ENCODE results near the gene CENPH.
"Not testable (repeated sequence)": the region's sequence is repeated elsewhere in the genome, so short reads cannot be mapped to it uniquely, and the experiment has no call there.

The CENPH gene, protein sequence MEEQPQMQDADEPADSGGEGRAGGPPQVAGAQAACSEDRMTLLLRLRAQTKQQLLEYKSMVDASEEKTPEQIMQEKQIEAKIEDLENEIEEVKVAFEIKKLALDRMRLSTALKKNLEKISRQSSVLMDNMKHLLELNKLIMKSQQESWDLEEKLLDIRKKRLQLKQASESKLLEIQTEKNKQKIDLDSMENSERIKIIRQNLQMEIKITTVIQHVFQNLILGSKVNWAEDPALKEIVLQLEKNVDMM

DNA sequence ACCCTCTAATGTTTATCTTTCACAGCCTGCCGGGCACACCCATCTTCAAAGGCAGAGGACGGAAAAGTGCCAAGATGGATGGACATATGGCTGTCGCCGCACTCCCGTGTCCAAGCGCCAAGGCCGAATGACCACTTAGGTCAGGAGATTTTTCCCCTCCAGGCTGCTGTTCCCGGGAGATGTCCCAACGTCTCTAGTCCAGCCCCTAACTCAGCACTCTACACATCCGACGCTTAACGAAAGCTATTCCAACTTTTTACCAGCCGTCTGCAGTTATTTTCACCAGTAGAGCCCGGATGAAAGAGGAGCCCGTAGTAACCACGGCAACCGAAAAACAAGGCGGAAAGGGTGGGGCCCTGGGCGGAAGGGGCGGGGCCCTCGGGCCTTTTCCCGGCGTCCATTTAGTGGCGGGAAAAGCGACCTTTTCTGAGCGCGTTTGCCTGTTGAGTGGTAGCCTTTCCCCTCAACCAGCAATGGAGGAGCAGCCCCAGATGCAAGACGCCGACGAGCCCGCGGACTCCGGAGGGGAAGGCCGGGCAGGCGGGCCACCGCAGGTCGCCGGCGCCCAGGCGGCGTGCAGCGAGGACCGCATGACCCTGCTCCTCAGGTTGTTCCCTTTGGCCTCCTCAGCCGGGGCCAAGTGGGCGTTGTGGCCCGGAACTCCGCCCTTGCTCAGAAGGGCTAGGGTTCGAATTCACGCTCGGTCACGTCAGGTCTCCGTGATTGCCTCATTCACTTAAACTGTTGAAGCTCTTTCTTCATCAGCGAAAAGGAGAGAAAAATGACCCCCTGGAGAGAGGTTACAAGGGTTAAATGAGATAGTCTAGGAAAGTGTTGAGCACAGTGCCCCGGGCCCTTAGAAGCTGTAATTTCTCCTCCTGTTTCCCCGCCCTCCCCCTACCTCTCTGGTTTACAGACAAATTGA lies at the start of gene CENPH:
TSS of gene CENPH (plus strand) at position 422 of the 925 bp plus-strand sequence. CDS start at position 474, 52 bp downstream.
- H3K4me3 ChIP-seq (ENCODE audit: low read depth, low read length), result peak within 1 kb of the TSS; percentile 88
- DNase-seq (ENCODE audit: low read depth), result peak; percentile 50

DNA sequence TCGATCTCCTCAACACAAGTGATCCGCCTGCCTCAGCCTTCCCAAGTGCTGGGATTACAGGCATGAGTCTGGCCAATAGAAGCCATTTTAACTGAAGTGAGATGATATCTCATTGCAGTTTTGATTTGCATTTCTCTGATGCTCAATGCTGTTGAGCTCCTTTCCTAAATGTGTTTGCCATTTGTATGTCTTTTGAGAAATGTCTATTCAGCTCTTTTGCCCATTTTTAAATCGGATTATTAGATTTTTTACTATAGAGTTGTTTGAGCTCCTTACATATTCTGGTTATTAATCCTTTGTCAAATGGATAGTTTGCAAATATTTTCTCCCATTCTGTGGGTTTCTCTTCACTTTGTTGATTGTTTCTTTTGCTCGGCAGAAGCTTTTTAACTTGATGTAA lies 49.1 kb upstream of the CENPH start:
- H3K4me3 ChIP-seq (ENCODE audit: low read depth, low read length); DNase-seq (ENCODE audit: low read depth): not testable (repeated sequence)

DNA sequence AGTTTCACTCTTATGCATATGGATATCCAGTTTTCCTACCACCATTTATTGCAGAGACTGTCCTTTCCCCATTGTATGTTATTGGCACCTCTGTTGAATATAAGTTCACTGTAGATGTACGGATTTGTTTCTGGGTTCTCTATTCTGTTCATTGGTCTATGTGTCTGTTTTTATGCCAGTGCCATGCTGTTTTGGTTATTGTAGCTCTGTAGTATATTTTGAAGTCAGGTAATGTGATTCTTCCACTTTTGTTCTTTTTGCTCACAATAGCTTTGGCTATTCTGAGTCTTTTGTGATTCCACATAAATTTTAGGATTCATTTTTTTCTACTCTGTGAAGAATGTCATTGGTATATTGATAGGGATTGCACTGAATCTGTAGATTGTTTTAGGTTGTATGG lies 48.6 kb upstream of the CENPH start:
- no peak overlapping the region for H3K4me3 ChIP-seq (ENCODE audit: low read depth, low read length)
- no peak for DNase-seq (ENCODE audit: low read depth)

DNA sequence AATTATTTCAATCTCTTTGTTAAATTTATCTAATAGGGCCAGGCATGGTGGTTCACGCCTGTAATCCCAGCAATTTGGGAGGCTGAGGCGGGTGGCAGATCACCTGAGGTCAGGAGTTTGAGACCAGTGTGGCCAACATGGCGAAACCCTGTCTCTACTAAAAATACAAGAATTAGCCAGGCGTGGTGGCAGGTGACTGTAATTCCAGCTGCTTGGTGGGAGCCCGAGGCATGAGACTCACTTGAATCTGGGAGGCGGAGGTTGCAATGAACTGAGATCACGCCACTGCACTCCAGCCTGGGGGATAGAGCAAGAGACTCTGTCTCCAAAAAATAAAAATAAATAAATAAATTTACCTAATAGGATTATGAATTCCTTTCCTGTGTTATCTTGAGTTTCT lies 40.8 kb upstream of the CENPH start:
- DNase-seq (ENCODE audit: low read depth); H3K4me3 ChIP-seq (ENCODE audit: low read depth, low read length): not testable (repeated sequence)

DNA sequence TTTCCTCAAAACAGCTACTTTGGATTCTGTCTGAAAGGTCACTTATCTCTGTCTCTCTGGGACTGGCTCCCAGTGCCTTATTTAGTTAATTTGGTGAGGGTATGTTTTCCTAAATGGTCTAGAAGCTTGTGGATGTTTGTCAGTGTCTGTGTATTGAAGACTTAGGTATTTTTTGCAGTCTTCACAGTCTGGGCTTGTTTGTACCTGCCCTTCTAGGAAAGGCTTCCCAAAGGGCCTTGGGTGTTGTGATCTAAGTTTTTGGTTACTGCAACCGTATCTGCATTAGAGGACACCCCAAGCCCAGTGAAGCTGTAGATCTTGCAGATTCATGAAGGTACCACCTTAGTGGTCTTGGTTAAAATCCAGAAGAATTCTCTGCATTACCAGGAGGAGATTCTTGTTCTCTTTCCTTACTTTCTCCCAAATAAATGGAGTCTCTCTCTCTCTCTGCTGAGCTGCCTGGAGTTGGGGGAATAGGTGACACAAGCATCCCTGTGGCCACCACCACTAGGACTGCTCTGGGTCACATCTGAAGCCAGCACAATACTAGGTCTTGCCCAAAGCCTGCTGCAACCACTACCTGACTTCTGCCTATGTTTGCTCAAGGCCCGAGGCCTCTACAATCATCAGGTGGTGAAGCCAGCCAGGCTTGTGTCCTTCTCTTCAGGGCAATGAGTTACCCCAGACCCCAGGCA lies 40.3 kb upstream of the CENPH start:
- DNase-seq (ENCODE audit: low read depth), result no peak
- H3K4me3 ChIP-seq (ENCODE audit: low read depth, low read length), result no peak overlapping the region

DNA sequence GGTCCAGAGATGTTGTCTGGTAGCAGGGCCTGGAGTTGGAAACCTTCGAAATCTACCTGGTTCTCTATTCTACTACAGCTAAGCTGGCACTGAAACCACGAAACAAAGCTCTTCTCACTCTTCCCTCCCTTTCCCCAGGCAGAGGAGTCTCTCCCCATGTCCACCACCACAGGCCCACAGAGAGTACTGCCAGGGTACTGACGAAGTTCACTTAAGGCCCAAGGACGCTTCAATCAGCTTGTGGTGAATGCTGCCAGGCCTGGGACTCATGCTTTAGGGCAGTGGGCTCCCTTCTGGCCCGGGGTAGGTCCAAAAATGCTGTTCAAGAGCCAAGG lies 39.7 kb upstream of the CENPH start:
- no peak overlapping the region for H3K4me3 ChIP-seq (ENCODE audit: low read depth, low read length)
- no peak for DNase-seq (ENCODE audit: low read depth)

DNA sequence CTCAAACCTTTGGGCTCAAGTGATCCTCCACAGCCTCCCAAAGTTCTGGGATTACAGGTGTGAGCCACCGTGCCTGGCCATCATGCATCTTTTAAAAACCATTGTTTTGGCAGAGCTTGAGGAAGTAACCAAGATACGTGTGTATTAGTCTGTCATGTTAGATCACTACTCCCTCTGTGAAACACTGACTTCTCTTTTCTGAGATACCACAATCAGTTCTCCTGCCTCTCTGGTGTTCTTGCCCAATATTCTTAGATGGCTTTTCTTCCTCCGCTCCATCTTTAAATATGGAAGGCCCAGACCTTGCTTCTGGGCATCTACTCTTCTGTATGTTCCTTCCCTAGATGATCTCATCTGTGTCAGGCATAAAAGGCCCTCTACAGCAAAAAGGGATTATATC lies 36.7 kb upstream of the CENPH start:
- no peak for DNase-seq (ENCODE audit: low read depth)
- H3K4me3 ChIP-seq (ENCODE audit: low read depth, low read length), result no peak overlapping the region

DNA sequence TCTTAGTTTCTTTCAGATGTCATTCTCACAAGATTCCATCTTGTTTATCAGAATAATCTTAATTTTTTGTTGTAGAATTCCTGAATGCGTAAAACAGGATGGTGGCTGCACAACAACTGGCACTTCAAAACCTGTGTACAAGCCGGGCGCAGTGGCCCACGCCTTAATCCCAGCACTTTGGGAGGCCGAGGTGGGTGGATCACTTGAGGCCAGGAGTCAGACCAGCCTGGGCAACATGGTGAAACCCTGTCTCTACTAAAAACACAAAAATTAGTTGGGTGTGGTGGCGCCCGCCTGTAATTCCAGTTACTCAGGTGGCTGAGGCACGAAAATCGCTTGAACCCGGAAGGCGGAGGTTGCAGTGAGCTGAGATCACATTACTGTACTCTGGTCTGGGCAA lies 32.9 kb upstream of the CENPH start:
- DNase-seq (ENCODE audit: low read depth), result no peak
- no peak overlapping the region for H3K4me3 ChIP-seq (ENCODE audit: low read depth, low read length)

DNA sequence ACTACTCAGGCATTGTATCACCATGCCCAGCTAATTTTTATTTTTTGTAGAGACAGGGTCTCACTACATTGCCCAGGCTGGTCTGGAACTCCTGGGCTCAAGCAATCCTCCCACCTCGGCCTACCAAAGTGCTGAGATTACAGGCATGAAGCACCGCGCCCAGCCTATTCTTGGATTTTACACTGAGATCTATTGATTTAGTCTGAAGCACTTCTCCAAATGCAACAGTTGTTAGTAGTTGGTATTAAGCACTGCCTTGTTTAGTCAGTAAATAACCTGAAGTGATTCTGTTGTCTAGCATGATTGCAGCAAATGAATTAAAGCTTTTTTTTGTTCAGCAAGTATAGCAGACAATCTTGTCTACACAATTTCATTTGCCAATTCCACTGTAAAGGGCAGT lies 31.3 kb upstream of the CENPH start:
- DNase-seq (ENCODE audit: low read depth), result no peak
- H3K4me3 ChIP-seq (ENCODE audit: low read depth, low read length), result no peak overlapping the region

DNA sequence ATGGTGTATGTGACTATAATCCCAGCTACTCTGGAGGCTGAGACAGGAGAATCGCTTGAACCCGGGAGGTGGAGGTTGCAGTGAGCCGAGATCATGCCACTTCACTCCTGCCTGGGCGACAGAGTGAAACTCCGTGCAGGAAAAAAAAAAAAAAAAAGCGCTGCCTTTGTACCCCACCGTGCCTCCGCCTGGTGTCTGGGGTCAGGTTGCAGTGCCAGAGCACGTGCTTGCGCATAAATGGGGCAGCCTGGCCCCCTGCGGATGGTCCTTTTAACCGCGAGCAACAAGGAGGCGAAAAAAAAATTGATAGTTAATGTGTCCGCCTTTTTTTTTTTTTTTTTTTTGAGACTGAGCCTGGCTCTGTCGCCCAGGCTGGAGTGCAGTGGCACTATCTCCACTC lies 28.7 kb upstream of the CENPH start:
- no peak for DNase-seq (ENCODE audit: low read depth)
- H3K4me3 ChIP-seq (ENCODE audit: low read depth, low read length), result no peak overlapping the region

DNA sequence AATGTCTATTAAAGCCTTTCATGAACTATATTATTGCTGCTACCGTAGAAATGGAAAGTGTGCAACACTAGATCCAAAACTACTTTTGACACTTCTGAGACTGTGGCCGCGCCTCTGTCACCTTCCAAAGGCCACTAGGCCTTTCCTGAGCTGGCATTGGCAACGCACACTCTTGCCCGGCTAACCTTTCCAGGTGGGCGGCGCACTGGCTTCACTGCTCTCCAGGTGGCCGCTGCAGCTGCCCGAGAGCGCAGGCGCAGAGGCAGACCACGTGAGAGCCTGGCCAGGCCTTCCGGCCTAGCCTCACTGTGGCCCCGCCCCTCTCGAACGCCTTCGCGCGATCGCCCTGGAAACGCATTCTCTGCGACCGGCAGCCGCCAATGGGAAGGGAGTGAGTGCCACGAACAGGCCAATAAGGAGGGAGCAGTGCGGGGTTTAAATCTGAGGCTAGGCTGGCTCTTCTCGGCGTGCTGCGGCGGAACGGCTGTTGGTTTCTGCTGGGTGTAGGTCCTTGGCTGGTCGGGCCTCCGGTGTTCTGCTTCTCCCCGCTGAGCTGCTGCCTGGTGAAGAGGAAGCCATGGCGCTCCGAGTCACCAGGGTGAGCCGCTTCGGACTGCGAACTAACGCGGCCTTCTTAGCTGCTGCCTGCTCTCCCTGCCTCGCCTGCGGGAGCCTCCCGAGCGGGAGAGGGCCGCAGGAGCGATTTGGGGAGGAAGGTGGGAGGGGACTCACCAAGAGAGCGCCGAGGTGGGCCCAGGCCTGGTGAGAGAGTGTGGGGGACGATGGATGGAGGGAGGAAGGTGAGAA lies 22.5 kb upstream of the CENPH start, which contains the start of gene CCNB1:
TSS of gene CCNB1 (plus strand) at position 465 of the 807 bp plus-strand sequence. CDS start at position 578, 113 bp downstream.
- H3K4me3 ChIP-seq (ENCODE audit: low read depth, low read length), result peak within 1 kb of the TSS; percentile 55
- peak; percentile 79 for DNase-seq (ENCODE audit: low read depth)

DNA sequence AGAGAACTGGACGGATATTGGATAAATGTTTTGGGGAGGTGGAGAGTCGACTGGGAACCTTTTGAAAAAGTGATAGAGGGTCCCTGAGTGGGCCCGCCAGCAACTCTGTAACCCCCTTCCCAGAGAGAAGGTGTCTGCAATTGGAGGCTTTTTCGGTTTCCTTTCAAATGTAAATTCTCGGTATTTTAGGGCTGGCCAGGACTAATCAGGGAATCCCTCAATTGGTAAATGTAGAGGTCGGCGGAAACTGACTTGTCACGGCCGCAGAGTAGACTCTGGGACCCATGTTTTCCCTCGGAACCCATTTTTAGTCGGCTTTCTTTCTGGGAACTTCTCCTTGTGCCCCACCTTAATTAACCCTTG lies 21.9 kb upstream of the CENPH start:
- no peak for DNase-seq (ENCODE audit: low read depth)
- H3K4me3 ChIP-seq (ENCODE audit: low read depth, low read length), result peak overlapping the region; percentile 55

DNA sequence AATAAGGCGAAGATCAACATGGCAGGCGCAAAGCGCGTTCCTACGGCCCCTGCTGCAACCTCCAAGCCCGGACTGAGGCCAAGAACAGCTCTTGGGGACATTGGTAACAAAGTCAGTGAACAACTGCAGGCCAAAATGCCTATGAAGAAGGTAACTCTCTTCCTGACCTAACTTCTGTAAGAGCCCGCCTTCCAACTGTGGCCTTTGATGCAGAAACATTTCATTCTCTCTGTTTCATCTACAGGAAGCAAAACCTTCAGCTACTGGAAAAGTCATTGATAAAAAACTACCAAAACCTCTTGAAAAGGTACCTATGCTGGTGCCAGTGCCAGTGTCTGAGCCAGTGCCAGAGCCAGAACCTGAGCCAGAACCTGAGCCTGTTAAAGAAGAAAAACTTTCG lies 21.5 kb upstream of the CENPH start:
- H3K4me3 ChIP-seq (ENCODE audit: low read depth, low read length), result peak overlapping the region; percentile 55
- DNase-seq (ENCODE audit: low read depth), result no peak

DNA sequence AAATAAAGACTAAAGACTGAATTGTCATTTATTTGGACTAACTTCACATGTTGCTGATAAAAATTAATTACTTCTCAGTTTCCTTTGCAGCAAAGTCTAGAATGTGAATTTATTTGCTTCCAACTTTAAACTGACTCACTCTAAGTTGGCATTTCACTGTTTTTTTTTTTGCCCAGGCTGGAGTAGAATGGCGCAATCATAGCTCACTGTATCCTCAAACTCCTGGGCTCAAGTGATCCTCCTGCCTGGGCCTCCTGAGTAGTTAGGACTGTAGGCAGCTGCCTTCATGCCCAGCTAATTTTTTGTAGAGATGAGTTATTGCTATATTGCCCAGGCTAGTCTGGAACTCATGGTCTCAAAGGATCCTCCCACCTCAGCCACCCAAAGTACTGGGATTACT lies 18.9 kb upstream of the CENPH start:
- DNase-seq (ENCODE audit: low read depth), result no peak
- no peak overlapping the region for H3K4me3 ChIP-seq (ENCODE audit: low read depth, low read length)

DNA sequence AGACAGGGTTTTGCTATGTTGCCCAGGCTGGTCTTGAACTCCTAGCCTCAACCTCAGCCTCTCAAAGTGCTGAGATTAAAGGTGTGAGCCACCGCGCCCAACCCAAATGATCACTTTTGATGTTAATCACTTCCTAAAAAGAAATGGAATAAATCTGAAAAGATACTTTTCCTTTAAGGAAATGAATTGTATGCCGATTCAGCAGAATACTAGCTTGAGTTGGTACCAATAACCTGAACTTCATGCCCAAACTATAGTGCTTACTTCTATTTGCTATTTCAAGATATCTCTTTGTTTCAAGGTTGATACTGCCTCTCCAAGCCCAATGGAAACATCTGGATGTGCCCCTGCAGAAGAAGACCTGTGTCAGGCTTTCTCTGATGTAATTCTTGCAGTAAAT lies 18.4 kb upstream of the CENPH start:
- H3K4me3 ChIP-seq (ENCODE audit: low read depth, low read length), result no peak overlapping the region
- DNase-seq (ENCODE audit: low read depth), result no peak

DNA sequence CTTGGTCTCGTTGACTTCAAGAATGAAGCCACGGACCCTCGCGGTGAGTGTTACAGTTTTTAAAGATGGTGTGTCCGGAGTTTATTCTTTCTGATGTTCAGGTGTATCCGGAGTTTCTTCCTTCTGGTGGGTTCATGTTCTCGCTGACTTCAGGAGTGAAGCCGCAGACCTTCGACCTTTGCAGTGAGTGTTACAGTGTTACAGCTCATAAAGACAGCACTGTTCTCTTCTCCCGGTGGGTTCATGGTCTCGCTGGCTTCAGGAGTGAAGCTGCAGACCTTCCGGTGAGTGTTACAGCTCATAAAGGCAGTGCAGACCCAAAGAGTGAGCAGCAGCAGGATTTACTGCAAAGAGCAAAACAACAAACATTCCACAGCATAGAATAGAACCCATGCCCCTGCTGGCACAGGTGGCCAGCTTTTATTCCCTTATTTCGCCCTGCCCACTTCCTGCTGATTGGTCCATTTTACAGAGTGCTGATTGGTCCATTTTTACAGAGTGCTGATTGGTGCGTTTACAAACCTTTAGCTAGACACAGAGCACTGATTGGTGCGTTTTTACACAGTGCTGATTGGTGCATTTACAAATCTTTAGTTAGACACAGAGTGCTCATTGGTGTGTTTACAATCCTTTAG lies 7.6 kb upstream of the CENPH start:
- not testable (repeated sequence) for H3K4me3 ChIP-seq (ENCODE audit: low read depth, low read length); DNase-seq (ENCODE audit: low read depth)

DNA sequence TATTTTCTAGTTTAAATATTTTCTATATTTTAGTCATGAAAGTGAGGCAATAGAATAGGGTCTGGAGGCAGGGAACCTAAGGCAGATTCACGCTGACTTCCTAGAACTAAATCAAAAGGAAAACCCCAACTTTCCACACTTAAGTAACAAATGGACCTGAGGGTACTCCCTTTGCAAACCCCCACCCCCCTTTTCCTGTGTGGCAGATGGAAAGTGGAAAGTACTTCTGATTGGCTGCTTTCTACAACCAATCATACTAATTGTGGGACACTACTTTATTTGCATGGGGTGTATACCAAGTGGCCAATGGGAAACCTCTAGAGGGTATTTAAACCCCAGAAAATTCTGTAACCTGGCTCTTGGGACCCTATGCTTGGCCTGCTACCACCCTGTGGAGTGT lies 4.8 kb upstream of the CENPH start:
- no peak overlapping the region for H3K4me3 ChIP-seq (ENCODE audit: low read depth, low read length)
- no peak for DNase-seq (ENCODE audit: low read depth)

DNA sequence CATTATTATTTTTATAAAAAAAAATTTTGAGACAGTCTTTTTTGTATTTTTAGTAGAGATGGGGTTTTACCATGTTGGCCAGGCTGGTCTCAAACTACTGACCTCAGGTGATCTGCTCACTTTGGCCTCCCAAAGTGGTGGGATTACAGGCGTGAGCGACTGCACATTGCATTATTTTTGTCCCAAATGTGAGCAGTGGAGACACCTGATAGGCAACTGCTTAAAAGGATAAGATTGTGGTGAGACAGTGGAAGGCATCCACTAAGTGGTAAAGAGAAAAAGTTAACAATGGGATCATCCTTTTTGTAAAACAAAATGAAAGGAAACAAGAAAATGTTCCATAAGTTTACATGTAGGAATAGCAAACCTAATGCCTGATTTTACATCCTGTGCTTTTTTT lies 2.0 kb upstream of the CENPH start:
- no peak overlapping the region for H3K4me3 ChIP-seq (ENCODE audit: low read depth, low read length)
- DNase-seq (ENCODE audit: low read depth), result no peak

DNA sequence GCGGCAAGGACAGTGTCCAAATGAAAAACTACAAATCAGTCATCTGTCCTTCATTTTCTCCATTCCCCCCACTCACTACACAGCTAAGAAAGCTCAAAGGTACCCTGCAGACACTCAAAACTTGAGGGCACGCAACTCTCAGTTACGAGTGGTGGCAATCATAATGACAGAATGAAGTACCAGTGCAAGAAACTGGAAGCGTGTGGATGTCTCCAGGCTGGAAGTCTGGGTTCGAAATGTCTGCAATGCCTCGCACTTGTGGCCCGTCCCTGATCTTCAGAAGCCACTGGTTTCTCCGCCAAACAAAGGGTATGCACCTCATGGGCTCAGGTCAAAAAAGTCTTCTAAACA lies 597 bp upstream of the CENPH start:
- DNase-seq (ENCODE audit: low read depth), result no peak
- H3K4me3 ChIP-seq (ENCODE audit: low read depth, low read length), result peak overlapping the region; percentile 88
